Stimulated activated naive B cell treated with anti-CD40 and anti-IgM and Interleukin-4, amounts not matched to agents 10 μg/mL and 1 μg/mL and 100 μg/mL, for 72 hours (primary cell): ENCODE data around the gene KCND3.

Source experiments
- ATAC-seq, 2 donors: fragments of 150-1000 bp; cut with Tn5 transposase; replicated peaks; 2 replicates each; pipeline ENCODE4 v1.10.0; 2021; ENCODE audit warnings: moderate library complexity in 1 of 2
- DNase-seq: peaks from one replicate; pipeline ENCODE4 v3.0.0; 2021
- H3K27ac Mint-ChIP-seq: one replicate; pipeline ENCODE4 v1.8.0; 2022; ENCODE audit warnings: mild to moderate bottlenecking, mixed read lengths
- H3K27me3 Mint-ChIP-seq, 2 donors: one replicate each; pipeline ENCODE4 v1.8.0; 2022; ENCODE audit warnings: mixed read lengths in 2 of 2
- H3K36me3 Mint-ChIP-seq, 2 donors: one replicate each; pipeline ENCODE4 v1.8.0; 2022; ENCODE audit warnings: mixed read lengths in 2 of 2, mild to moderate bottlenecking in 1 of 2
- H3K4me1 Mint-ChIP-seq, 2 donors: one replicate each; pipeline ENCODE4 v1.8.0; 2022; ENCODE audit warnings: mixed read lengths in 2 of 2, mild to moderate bottlenecking in 1 of 2
- H3K4me3 Mint-ChIP-seq, 2 donors: one replicate each; pipeline ENCODE4 v1.8.0; 2022; ENCODE audit warnings: mild to moderate bottlenecking in 2 of 2, mixed read lengths in 2 of 2, moderate library complexity in 1 of 2
- H3K9me3 Mint-ChIP-seq, 2 donors: one replicate each; pipeline ENCODE4 v1.8.0; 2022; ENCODE audit warnings: mixed read lengths in 2 of 2, mild to moderate bottlenecking in 1 of 2

KCND3 gene

GRCh38 chr1:112001436-112001835 lies 12.0 kb upstream of the KCND3 start:
- H3K9me3 Mint-ChIP-seq = no peaks in the 10 kb centered on the region

GRCh38 chr1:112000048-112000447 lies 10.6 kb upstream of the KCND3 start:
- H3K4me1 Mint-ChIP-seq = no peaks in the 10 kb centered on the region
- H3K9me3 Mint-ChIP-seq = no peaks in the 10 kb centered on the region
- H3K4me3 Mint-ChIP-seq = no peak overlapping the region
- H3K36me3 Mint-ChIP-seq = no peaks in the 10 kb centered on the region
- no peak for DNase-seq
- peaks cover 36% of the 10 kb centered on the region in 2 donors for H3K27me3 Mint-ChIP-seq
- no peak for ATAC-seq
- no peak overlapping the region for H3K27ac Mint-ChIP-seq

More at GRCh38 chr1:112001436-112001835, 12.0 kb upstream of the KCND3 start:
- H3K27ac Mint-ChIP-seq = no peak overlapping the region
- H3K27me3 Mint-ChIP-seq = peaks cover 32 to 35% of the 10 kb centered on the region in 2 donors
- ATAC-seq = peak in 1 of 2 donors; percentile 46
- DNase-seq = no peak
- H3K4me3 Mint-ChIP-seq = no peak overlapping the region
- H3K36me3 Mint-ChIP-seq = no peaks in the 10 kb centered on the region
- H3K4me1 Mint-ChIP-seq = no peaks in the 10 kb centered on the region

- no peak overlapping the region for H3K4me3 Mint-ChIP-seq
- no peak overlapping the region for H3K27ac Mint-ChIP-seq
- no peak for DNase-seq
- peaks cover 46 to 53% of the 10 kb centered on the region in 2 donors for H3K27me3 Mint-ChIP-seq
- no peaks in the 10 kb centered on the region for H3K36me3 Mint-ChIP-seq
- no peaks in the 10 kb centered on the region for H3K9me3 Mint-ChIP-seq
- no peak for ATAC-seq
- no peaks in the 10 kb centered on the region for H3K4me1 Mint-ChIP-seq
These were observed 8.9 kb upstream of the KCND3 start for GRCh38 chr1:111998332-111998731.

GRCh38 chr1:111992476-111992875 lies 3.0 kb upstream of the KCND3 start:
- Mint-ChIP-seq H3K27me3 (peaks cover 56 to 79% of the 10 kb centered on the region in 2 donors), H3K9me3 (no peaks in the 10 kb centered on the region), H3K4me3 (no peak overlapping the region), H3K36me3 (no peaks in the 10 kb centered on the region), H3K4me1 (peaks cover 7 to 17% of the 10 kb centered on the region in 2 donors), H3K27ac (no peak overlapping the region)
- ATAC-seq = no peak
- no peak for DNase-seq

- H3K27ac Mint-ChIP-seq = no peak overlapping the region
- peaks cover 61 to 86% of the 10 kb centered on the region in 2 donors for H3K27me3 Mint-ChIP-seq
- DNase-seq (no peak), ATAC-seq (no peak)
- H3K9me3 Mint-ChIP-seq = no peaks in the 10 kb centered on the region
- H3K4me1 Mint-ChIP-seq = peaks cover 7 to 17% of the 10 kb centered on the region in 2 donors
- H3K4me3 Mint-ChIP-seq = peak overlapping the region; percentile 72 to 82
- H3K36me3 Mint-ChIP-seq = no peaks in the 10 kb centered on the region
These were observed 1.6 kb upstream of the KCND3 start for GRCh38 chr1:111990878-111991718.

- Mint-ChIP-seq H3K27ac (no peak overlapping the region), H3K9me3 (no peaks in the 10 kb centered on the region), H3K4me1 (peaks cover 7 to 17% of the 10 kb centered on the region in 2 donors), H3K4me3 (peak overlapping the region; percentile 72 to 82), H3K27me3 (peaks cover 55 to 82% of the 10 kb centered on the region in 2 donors), H3K36me3 (no peaks in the 10 kb centered on the region)
- DNase-seq = no peak
- peak; percentile 31 to 58 for ATAC-seq
These were observed 784 bp upstream of the KCND3 start for GRCh38 chr1:111990026-111990877.

- Mint-ChIP-seq H3K27me3 (peaks cover 56 to 81% of the 10 kb centered on the region in 2 donors), H3K27ac (no peak overlapping the region), H3K4me1 (peaks cover 7 to 17% of the 10 kb centered on the region in 2 donors), H3K36me3 (no peaks in the 10 kb centered on the region), H3K4me3 (peak overlapping the region; percentile 30 to 43), H3K9me3 (no peaks in the 10 kb centered on the region)
- no peak for ATAC-seq
- DNase-seq = no peak
These were observed 570 bp downstream of the KCND3 start for GRCh38 chr1:111988743-111989453.

GRCh38 chr1:111988377-111988742 lies 1.1 kb downstream of the KCND3 start:
- Mint-ChIP-seq H3K27ac (no peak overlapping the region), H3K9me3 (no peaks in the 10 kb centered on the region), H3K27me3 (peaks cover 58 to 80% of the 10 kb centered on the region in 2 donors), H3K4me3 (no peak overlapping the region), H3K4me1 (peaks cover 7 to 17% of the 10 kb centered on the region in 2 donors), H3K36me3 (no peaks in the 10 kb centered on the region)
- DNase-seq = no peak
- ATAC-seq = no peak

GRCh38 chr1:111987502-111987901 lies 2.0 kb downstream of the KCND3 start:
- H3K4me1 Mint-ChIP-seq = peaks cover 7 to 17% of the 10 kb centered on the region in 2 donors
- H3K9me3 Mint-ChIP-seq = no peaks in the 10 kb centered on the region
- ATAC-seq = no peak
- peaks cover 53 to 79% of the 10 kb centered on the region in 2 donors for H3K27me3 Mint-ChIP-seq
- no peak for DNase-seq
- no peaks in the 10 kb centered on the region for H3K36me3 Mint-ChIP-seq
- no peak overlapping the region for H3K4me3 Mint-ChIP-seq
- H3K27ac Mint-ChIP-seq = no peak overlapping the region

- Mint-ChIP-seq H3K36me3 (no peaks in the 10 kb centered on the region), H3K27me3 (peaks cover 37 to 47% of the 10 kb centered on the region in 2 donors), H3K27ac (no peak overlapping the region), H3K4me3 (no peak overlapping the region), H3K9me3 (no peaks in the 10 kb centered on the region), H3K4me1 (no peaks in the 10 kb centered on the region)
- DNase-seq (no peak), ATAC-seq (no peak)
These were observed 6.0 kb downstream of the KCND3 start for GRCh38 chr1:111983500-111983899.

GRCh38 chr1:111982428-111982827 lies 7.0 kb downstream of the KCND3 start:
- H3K27ac Mint-ChIP-seq = no peak overlapping the region
- no peak overlapping the region for H3K4me3 Mint-ChIP-seq
- no peaks in the 10 kb centered on the region for H3K4me1 Mint-ChIP-seq
- peaks cover 41 to 50% of the 10 kb centered on the region in 2 donors for H3K27me3 Mint-ChIP-seq
- DNase-seq (no peak), ATAC-seq (no peak)
- H3K36me3 Mint-ChIP-seq = no peaks in the 10 kb centered on the region
- no peaks in the 10 kb centered on the region for H3K9me3 Mint-ChIP-seq

- no peak for DNase-seq
- Mint-ChIP-seq H3K36me3 (no peaks in the 10 kb centered on the region), H3K27ac (no peak overlapping the region), H3K27me3 (peaks cover 36 to 50% of the 10 kb centered on the region in 2 donors), H3K9me3 (no peaks in the 10 kb centered on the region), H3K4me1 (no peaks in the 10 kb centered on the region), H3K4me3 (no peak overlapping the region)
- ATAC-seq = no peak
These were observed 7.6 kb downstream of the KCND3 start for GRCh38 chr1:111981871-111982270.

GRCh38 chr1:111981090-111981489 lies 8.4 kb downstream of the KCND3 start:
- no peak for ATAC-seq
- H3K4me1 Mint-ChIP-seq = no peaks in the 10 kb centered on the region
- DNase-seq = no peak

GRCh38 chr1:111980686-111981085 lies 8.8 kb downstream of the KCND3 start:
- H3K36me3 Mint-ChIP-seq = no peaks in the 10 kb centered on the region
- H3K9me3 Mint-ChIP-seq = no peaks in the 10 kb centered on the region
- ATAC-seq = no peak
- H3K27me3 Mint-ChIP-seq = peaks cover 38 to 46% of the 10 kb centered on the region in 2 donors
- no peak for DNase-seq
- H3K4me3 Mint-ChIP-seq = no peak overlapping the region
- H3K27ac Mint-ChIP-seq = no peak overlapping the region
- H3K4me1 Mint-ChIP-seq = no peaks in the 10 kb centered on the region

More at GRCh38 chr1:111981090-111981489, 8.4 kb downstream of the KCND3 start:
- H3K27me3 Mint-ChIP-seq = peaks cover 36 to 42% of the 10 kb centered on the region in 2 donors
- H3K9me3 Mint-ChIP-seq = no peaks in the 10 kb centered on the region
- no peak overlapping the region for H3K27ac Mint-ChIP-seq
- H3K36me3 Mint-ChIP-seq = no peaks in the 10 kb centered on the region
- no peak overlapping the region for H3K4me3 Mint-ChIP-seq
